IMR-90 (cell line): ENCODE measurements around the gene ALKBH3. TPM values are rescaled to one million over a fixed set of nuclear protein-coding genes. Genes with fewer than 3 reads are reported as not detected.

Source experiments
- ATAC-seq: fragments of 200-7000 bp; cut with Tn5 transposase; 2 replicates; pipeline ENCODE4 v1.9.1; 2020; ENCODE audit warnings: low read depth, mild to moderate bottlenecking, moderate library complexity
- BruUV-seq: library from RNA; stranded (reverse); fragments of 400-500 nt; replicated peaks from 2 replicates; lab custom pipeline; 2021; lab: Mats Ljungman, UMichigan
- CTCF ChIA-PET: fragments of 300-600 bp; formaldehyde crosslinking; extraction: SDS; loops from one replicate; lab custom pipeline; 2021; ENCODE audit warnings: antibody characterized with exemption; lab: Yijun Ruan, JAX
- POLR2A ChIA-PET: fragments of 300-600 bp; sonication (Branson Sonifier 250); formaldehyde crosslinking; loops from one replicate; lab custom pipeline; 2022; ENCODE audit warnings: antibody characterized with exemption; ENCODE audit not compliant: unreplicated experiment; lab: Charles Lee
- DNase-seq: peaks from one replicate; pipeline ENCODE4 v3.0.0; 2013
- H2AFZ ChIP-seq: replicated peaks from 2 replicates; pipeline ENCODE3; 2013; ENCODE audit warnings: low read length, mild to moderate bottlenecking; ENCODE audit not compliant: poor library complexity
- H2AK5ac ChIP-seq: 2 replicates; pipeline ENCODE4 v1.6.1; 2013; ENCODE audit warnings: low read depth, low read length, inconsistent platforms
- H2AK9ac ChIP-seq: replicated peaks from 2 replicates; pipeline ENCODE3; 2013; ENCODE audit warnings: mild to moderate bottlenecking, low read depth, low read length, moderate library complexity; ENCODE audit not compliant: poor library complexity
- H2BK120ac ChIP-seq: 2 replicates; pipeline ENCODE4 v1.6.1; 2013; ENCODE audit warnings: low read depth, low read length, inconsistent platforms
- H2BK15ac ChIP-seq: 3 replicates; pipeline ENCODE4 v1.6.1; 2013; ENCODE audit warnings: low read depth, low read length, inconsistent platforms
- H2BK20ac ChIP-seq: 2 replicates; pipeline ENCODE4 v1.6.1; 2013; ENCODE audit warnings: low read depth, mild to moderate bottlenecking, inconsistent platforms, low read length, moderate library complexity
- H2BK5ac ChIP-seq: 2 replicates; pipeline ENCODE4 v1.6.1; 2013; ENCODE audit warnings: mild to moderate bottlenecking, low read depth, low read length, inconsistent platforms; ENCODE audit not compliant: poor library complexity, severe bottlenecking
- H3K14ac ChIP-seq: replicated peaks from 2 replicates; pipeline ENCODE4 v1.6.1; 2013; ENCODE audit warnings: low read depth, low read length, inconsistent platforms
- H3K18ac ChIP-seq: 2 replicates; pipeline ENCODE4 v1.6.1; 2013; ENCODE audit warnings: low read depth, low read length, control low read depth
- H3K23ac ChIP-seq: 2 replicates; pipeline ENCODE4 v1.6.1; 2013; ENCODE audit warnings: low read depth, low read length, inconsistent platforms
- H3K27ac ChIP-seq: 2 replicates; pipeline ENCODE4 v1.5.1; 2013; ENCODE audit warnings: mild to moderate bottlenecking, control low read depth, low read length; ENCODE audit not compliant: insufficient read depth
- H3K27me3 ChIP-seq: 2 replicates; pipeline ENCODE4 v1.6.1; 2013; ENCODE audit warnings: low read length; ENCODE audit not compliant: control insufficient read depth, insufficient read depth
- H3K36me3 ChIP-seq: 2 replicates; pipeline ENCODE4 v1.6.1; 2013; ENCODE audit warnings: low read length, mixed read lengths; ENCODE audit not compliant: control insufficient read depth, insufficient read depth
- H3K4ac ChIP-seq: 2 replicates; pipeline ENCODE4 v1.6.1; 2013; ENCODE audit warnings: low read depth, low read length, inconsistent platforms
- H3K4me1 ChIP-seq: 2 replicates; pipeline ENCODE4 v1.6.1; 2013; ENCODE audit warnings: low read length, mixed read lengths; ENCODE audit not compliant: control insufficient read depth, insufficient read depth
- H3K4me2 ChIP-seq: 2 replicates; pipeline ENCODE4 v1.6.1; 2013; ENCODE audit warnings: low read depth, mild to moderate bottlenecking, control low read depth, low read length, moderate library complexity
- H3K4me3 ChIP-seq: 2 replicates; pipeline ENCODE4 v1.5.1; 2013; ENCODE audit warnings: low read depth, mild to moderate bottlenecking, control low read depth, low read length, moderate library complexity; ENCODE audit not compliant: insufficient read depth
- H3K56ac ChIP-seq: 2 replicates; pipeline ENCODE4 v1.6.1; 2013; ENCODE audit warnings: low read length, inconsistent platforms; ENCODE audit not compliant: insufficient read depth; ENCODE audit errors: extremely low read depth
- H3K79me1 ChIP-seq, 2 experiments: 2 replicates each; pipeline ENCODE4 v1.6.1; 2013; ENCODE audit warnings: low read length in 2 of 2, inconsistent platforms in 1 of 2, low read depth in 1 of 2
- H3K9ac ChIP-seq: 2 replicates; pipeline ENCODE4 v1.6.1; 2013; ENCODE audit warnings: low read depth, low read length, control low read depth
- H3K9me1 ChIP-seq: 2 replicates; pipeline ENCODE4 v1.6.1; 2013; ENCODE audit warnings: low read length, inconsistent platforms; ENCODE audit not compliant: insufficient read depth
- H3K9me3 ChIP-seq: 2 replicates; pipeline ENCODE4 v1.6.1; 2013; ENCODE audit warnings: low read length; ENCODE audit not compliant: control insufficient read depth, insufficient read depth
- H4K20me1 ChIP-seq: 2 replicates; pipeline ENCODE4 v1.6.1; 2013; ENCODE audit warnings: low read length, inconsistent platforms; ENCODE audit not compliant: insufficient read depth
- H4K5ac ChIP-seq: 2 replicates; pipeline ENCODE4 v1.6.1; 2013; ENCODE audit warnings: mild to moderate bottlenecking, low read depth, low read length, control low read depth
- H4K8ac ChIP-seq, 2 experiments: 2 replicates each; pipeline ENCODE4 v1.6.1; 2013; ENCODE audit warnings: low read depth in 2 of 2, low read length in 2 of 2, control low read depth in 1 of 2, inconsistent platforms in 1 of 2
- H4K91ac ChIP-seq: 2 replicates; pipeline ENCODE4 v1.6.1; 2013; ENCODE audit warnings: low read depth, low read length, inconsistent platforms; ENCODE audit not compliant: insufficient read depth
- BHLHE40 ChIP-seq: fragments of 150-350 bp; IDR thresholded peaks from 2 replicates; pipeline ENCODE4 v1.6.1; 2016; ENCODE audit warnings: mild to moderate bottlenecking, low read depth, low read length
- CHD1 ChIP-seq: IDR thresholded peaks from 2 replicates; pipeline ENCODE4 v1.6.1; 2012; ENCODE audit warnings: low read depth, low read length, improper control_type of control experiment
- FOS ChIP-seq: fragments of 150-350 bp; IDR thresholded peaks from 2 replicates; pipeline ENCODE4 v1.6.1; 2016; ENCODE audit warnings: low read depth, low read length
- MAFK ChIP-seq: IDR thresholded peaks from 2 replicates; pipeline ENCODE4 v1.6.1; 2012; ENCODE audit warnings: low read depth, low read length, improper control_type of control experiment
- MAZ ChIP-seq: IDR thresholded peaks from 2 replicates; pipeline ENCODE4 v1.6.1; 2012; ENCODE audit warnings: low read depth, mild to moderate bottlenecking, low read length, improper control_type of control experiment, moderate library complexity, borderline replicate concordance
- MXI1 ChIP-seq: IDR thresholded peaks from 2 replicates; pipeline ENCODE4 v1.6.1; 2012; ENCODE audit warnings: low read depth, mild to moderate bottlenecking, low read length, moderate library complexity, borderline replicate concordance
- NFE2L2 ChIP-seq: fragments of 150-350 bp; IDR thresholded peaks from 2 replicates; pipeline ENCODE4 v1.6.1; 2016; ENCODE audit warnings: low read depth, mild to moderate bottlenecking, low read length
- POLR2A ChIP-seq: IDR thresholded peaks from 2 replicates; pipeline ENCODE4 v1.6.1; 2012; ENCODE audit warnings: mild to moderate bottlenecking, low read depth, low read length
- RAD21 ChIP-seq: IDR thresholded peaks from 2 replicates; pipeline ENCODE4 v1.6.1; 2012; ENCODE audit warnings: low read length, improper control_type of control experiment
- RCOR1 ChIP-seq: IDR thresholded peaks from 2 replicates; pipeline ENCODE4 v1.6.1; 2012; ENCODE audit warnings: mild to moderate bottlenecking, low read length, improper control_type of control experiment; ENCODE audit not compliant: insufficient replicate concordance
- RFX5 ChIP-seq: IDR thresholded peaks from 2 replicates; pipeline ENCODE4 v1.8.0; 2012; ENCODE audit warnings: low read depth, mild to moderate bottlenecking, low read length, moderate library complexity
- SMC3 ChIP-seq: fragments of 150-350 bp; IDR thresholded peaks from 2 replicates; pipeline ENCODE4 v1.6.1; 2016; ENCODE audit warnings: low read depth, mild to moderate bottlenecking, antibody characterized with exemption, low read length, moderate library complexity
- WGBS, 2 experiments: methylation state at CpG; one replicate each; pipeline versions ENCODE4 v1.1.5 to v1.1.7; 2013; ENCODE audit warnings: missing lambda C conversion rate in 2 of 2; ENCODE audit not compliant: insufficient read length in 1 of 2; ENCODE audit errors: extremely low coverage in 2 of 2; 5-methylcytosine and 5-hydroxymethylcytosine counted together
- dilution Hi-C: fragments of 300-500 bp; cut with HindIII; formaldehyde crosslinking; loops from one replicate; pipeline ENCODE4 v1.14.3; 2018; ENCODE audit warnings: low sequenced_read_pairs; ENCODE audit not compliant: unreplicated experiment
- in situ Hi-C: fragments of 300-500 bp; cut with MboI; formaldehyde crosslinking; loops from 3 replicates; pipeline ENCODE4 v1.14.3; 2019; ENCODE audit warnings: low sequenced_read_pairs, inconsistent platforms, mixed read lengths
- intact Hi-C: fragments of 100-400 bp; cut with micrococcal nuclease; formaldehyde crosslinking; loops from 2 replicates; pipeline ENCODE4 v1.10.0; 2022
- polyA plus RNA-seq, 3 experiments: library from polyadenylated mRNA; depleted of rRNA; stranded (reverse); fragments of >200 nt; gene quantifications; 2 replicates each; pipeline ENCODE4 v1.2.3, GENCODE V29; 2012; ENCODE audit warnings: low replicate concordance in 1 of 3
- total RNA-seq: library from RNA; depleted of rRNA; stranded (reverse); fragments of >200 nt; gene quantifications from 2 replicates; pipeline ENCODE4 v1.2.3, GENCODE V29; 2012
- TF ChIP-seq, protein P1 (sequence below): fragments of 150-350 bp; IDR thresholded peaks from 2 replicates; pipeline ENCODE4 v1.6.1; 2016; ENCODE audit warnings: low read depth, mild to moderate bottlenecking, low read length, moderate library complexity, borderline replicate concordance
- TF ChIP-seq, protein P2 (sequence below): conservative IDR thresholded peaks from 2 replicates; pipeline ENCODE4 v1.5.1; 2012; ENCODE audit warnings: mild to moderate bottlenecking, low read depth, low read length, improper control_type of control experiment

ALKBH3 gene
- total and polyA plus RNA-seq, 2 of the 4 experiments (the other 2 are of a cell fraction): 27.7 to 62.9 TPM

DNA sequence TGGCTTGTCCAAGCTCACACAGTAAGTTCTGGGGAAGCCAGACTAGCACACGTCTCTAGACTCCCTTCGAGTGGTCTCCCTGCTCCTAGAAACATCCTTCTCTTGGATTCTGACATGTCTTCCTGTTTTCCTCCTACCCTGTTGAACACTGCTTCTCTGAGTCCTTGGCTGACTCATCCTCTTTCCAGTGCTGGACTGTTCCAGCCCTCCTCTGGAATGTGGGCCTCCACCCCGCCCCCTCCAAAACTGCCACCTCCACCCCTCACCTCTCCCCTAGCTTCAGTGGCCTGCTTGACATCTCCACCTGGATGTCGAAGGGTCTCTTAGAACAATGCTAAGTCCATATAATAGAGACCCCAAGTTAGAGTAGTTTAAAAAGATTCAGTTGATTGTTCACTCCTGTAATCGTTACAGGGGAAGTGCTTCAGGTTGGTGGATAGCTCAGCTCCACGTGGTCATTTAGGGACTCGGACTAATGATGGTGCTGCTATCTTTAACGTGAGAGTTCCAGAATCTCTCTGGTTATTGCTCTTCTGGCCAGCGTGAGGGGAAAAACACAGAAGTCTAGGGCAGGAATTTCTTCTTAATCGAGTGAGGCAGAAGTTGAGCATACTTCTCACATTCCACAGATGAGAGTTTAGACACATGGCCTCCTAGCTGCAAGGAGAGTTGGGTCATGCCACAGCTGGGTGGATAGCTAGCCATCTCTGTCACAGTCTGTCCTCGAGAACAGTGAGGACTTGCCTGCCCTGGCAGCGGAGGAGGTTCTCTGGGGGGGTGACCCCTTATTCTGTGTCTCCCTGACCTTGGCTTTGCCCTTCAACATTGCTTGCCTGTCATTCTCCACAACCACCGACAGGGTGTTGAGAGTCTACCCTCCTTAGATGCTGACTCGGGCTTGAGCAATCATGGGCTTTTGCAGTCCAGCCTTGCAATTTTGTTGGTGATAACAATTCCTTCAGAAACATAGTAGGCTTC is 57.1 kb downstream of the ALKBH3 start:
- Histone ChIP-seq H3K9ac (no peak overlapping the region), H4K8ac (peak overlapping the region; percentile 22 to 79; a peak in 3 of 4 replicates), H4K5ac (peak overlapping the region; percentile 77), H3K23ac (no peak overlapping the region), H4K91ac (peak overlapping the region; percentile 91), H2BK120ac (peak overlapping the region; percentile 75; the same call in 1 of the 2 replicates), H2AK9ac (peak overlapping the region; percentile 51), H3K4me2 (0 out of 2 replicates have a peak overlapping the region, but pooled peaks have one; percentile 7), H3K79me1 (no peaks in the 10 kb centered on the region), H2BK15ac (peak overlapping the region; percentile 49; the same call in 2 of the 3 replicates), H3K18ac (peak overlapping the region; percentile 77), H3K9me3 (no peaks in the 10 kb centered on the region), H3K4me1 (peaks cover 19% of the 10 kb centered on the region), H3K27ac (peak overlapping the region; percentile 9; the same call in 1 of the 2 replicates), H3K4ac (peak overlapping the region; percentile 80), H3K14ac (peak overlapping the region; percentile 8; the same call in 1 of the 2 replicates), H2AK5ac (peak overlapping the region; percentile 67), H3K9me1 (peaks cover 16% of the 10 kb centered on the region), H3K27me3 (peaks cover 21% of the 10 kb centered on the region), H4K20me1 (no peaks in the 10 kb centered on the region), H2BK20ac (0 out of 2 replicates have a peak overlapping the region, but pooled peaks have one; percentile 6), H2BK5ac (peak overlapping the region; percentile 35), H2AFZ (peak overlapping the region; percentile 78), H3K56ac (no peak overlapping the region), H3K4me3 (no peak overlapping the region), H3K36me3 (no peaks in the 10 kb centered on the region)
- POLR2A ChIA-PET: no interaction called here
- CTCF ChIA-PET: interaction anchor here (0.6 kb wide), 1 partner anchor 1010 kb away, joined by 3 read pairs; no protein-coding TSS in a partner anchor
- BruUV-seq: no TSS peak
- dilution Hi-C loops (no loop called here), intact Hi-C loops (loop anchor here (2.0 kb wide), 1 partner anchor 15 kb away; no protein-coding TSS in a partner anchor), in situ Hi-C loops (no loop called here)
- 38% methylated on average over 2 of the region's 14 CpGs; no CpG with 5 or more reads in 1 of the 2 experiments for WGBS, 2 experiments
- peak; percentile 70 for DNase-seq
- peak; percentile 68 for ATAC-seq
- TF ChIP-seq RFX5 (no peak), NFE2L2 (no peak), RCOR1 (no peak), CHD1 (no peak), MAFK (peak; percentile 47), SMC3 (no peak), MAZ (no peak), MXI1 (no peak), FOS (peak; percentile 54), RAD21 (no peak), POLR2A (no peak), BHLHE40 (no peak)
- TF ChIP-seq, protein P1, sequence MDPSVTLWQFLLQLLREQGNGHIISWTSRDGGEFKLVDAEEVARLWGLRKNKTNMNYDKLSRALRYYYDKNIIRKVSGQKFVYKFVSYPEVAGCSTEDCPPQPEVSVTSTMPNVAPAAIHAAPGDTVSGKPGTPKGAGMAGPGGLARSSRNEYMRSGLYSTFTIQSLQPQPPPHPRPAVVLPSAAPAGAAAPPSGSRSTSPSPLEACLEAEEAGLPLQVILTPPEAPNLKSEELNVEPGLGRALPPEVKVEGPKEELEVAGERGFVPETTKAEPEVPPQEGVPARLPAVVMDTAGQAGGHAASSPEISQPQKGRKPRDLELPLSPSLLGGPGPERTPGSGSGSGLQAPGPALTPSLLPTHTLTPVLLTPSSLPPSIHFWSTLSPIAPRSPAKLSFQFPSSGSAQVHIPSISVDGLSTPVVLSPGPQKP: no peak
- TF ChIP-seq, protein P2, sequence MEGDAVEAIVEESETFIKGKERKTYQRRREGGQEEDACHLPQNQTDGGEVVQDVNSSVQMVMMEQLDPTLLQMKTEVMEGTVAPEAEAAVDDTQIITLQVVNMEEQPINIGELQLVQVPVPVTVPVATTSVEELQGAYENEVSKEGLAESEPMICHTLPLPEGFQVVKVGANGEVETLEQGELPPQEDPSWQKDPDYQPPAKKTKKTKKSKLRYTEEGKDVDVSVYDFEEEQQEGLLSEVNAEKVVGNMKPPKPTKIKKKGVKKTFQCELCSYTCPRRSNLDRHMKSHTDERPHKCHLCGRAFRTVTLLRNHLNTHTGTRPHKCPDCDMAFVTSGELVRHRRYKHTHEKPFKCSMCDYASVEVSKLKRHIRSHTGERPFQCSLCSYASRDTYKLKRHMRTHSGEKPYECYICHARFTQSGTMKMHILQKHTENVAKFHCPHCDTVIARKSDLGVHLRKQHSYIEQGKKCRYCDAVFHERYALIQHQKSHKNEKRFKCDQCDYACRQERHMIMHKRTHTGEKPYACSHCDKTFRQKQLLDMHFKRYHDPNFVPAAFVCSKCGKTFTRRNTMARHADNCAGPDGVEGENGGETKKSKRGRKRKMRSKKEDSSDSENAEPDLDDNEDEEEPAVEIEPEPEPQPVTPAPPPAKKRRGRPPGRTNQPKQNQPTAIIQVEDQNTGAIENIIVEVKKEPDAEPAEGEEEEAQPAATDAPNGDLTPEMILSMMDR: no peak
